ENCODE results near the gene PTPRN2.

GRCh38 chr7:158316466-158317031 is 271.1 kb downstream of the PTPRN2 start:
- TF ChIP-seq CTCF (IDR thresholded peaks at IDR 0.05) (no peak), ZFX (IDR thresholded peaks at IDR 0.05; ENCODE audit: borderline replicate concordance) (no peak)
